Keratinocyte (primary cell): ENCODE data around the gene C20orf144. TPM values are rescaled to one million over a fixed set of nuclear protein-coding genes. Genes with fewer than 3 reads are reported as not detected.
A peak's percentile ranks its signal among the peaks of the same experiment; 100 is the strongest.

Experiments
- DNase-seq: peaks from one replicate; pipeline ENCODE4 v3.0.0-alpha.2; 2011; ENCODE audit warnings: low read depth, missing footprints, low spot score
- FAIRE-seq: peaks from 2 replicates; lab custom pipeline; 2011; peaks lifted over from hg19 to GRCh38; lab: Jason Lieb, UNC
- H2AFZ ChIP-seq: 2 replicates; pipeline ENCODE4 v1.6.0; 2012; ENCODE audit warnings: low read length, control low read depth, inconsistent platforms; ENCODE audit not compliant: control insufficient read depth
- H3K27ac ChIP-seq: 2 replicates; pipeline ENCODE4 v1.5.1; 2011; ENCODE audit warnings: low read length; ENCODE audit not compliant: control insufficient read depth, insufficient read depth
- H3K27me3 ChIP-seq: 3 replicates; pipeline ENCODE4 v1.6.0; 2011; ENCODE audit warnings: low read length; ENCODE audit not compliant: control insufficient read depth, insufficient read depth; ENCODE audit errors: extremely low read depth
- H3K36me3 ChIP-seq, 2 experiments: 2 replicates in 1 of 2; 3 replicates in 1 of 2; pipeline ENCODE4 v1.5.1; 2011; ENCODE audit warnings: low read length in 2 of 2, mild to moderate bottlenecking in 1 of 2; ENCODE audit not compliant: control insufficient read depth in 2 of 2, insufficient read depth in 2 of 2; ENCODE audit errors: extremely low read depth in 1 of 2
- H3K4me1 ChIP-seq: 3 replicates; pipeline ENCODE4 v1.5.1; 2011; ENCODE audit warnings: low read length; ENCODE audit not compliant: control insufficient read depth, insufficient read depth; ENCODE audit errors: extremely low read depth
- H3K4me2 ChIP-seq: 3 replicates; pipeline ENCODE4 v1.6.0; 2011; ENCODE audit warnings: low read depth, low read length; ENCODE audit not compliant: control insufficient read depth, insufficient read depth; ENCODE audit errors: extremely low read depth
- H3K4me3 ChIP-seq, 3 experiments: fragments of 200-600 bp in 1 of 3; sonication (generic) in 1 of 3; 2 replicates in 2 of 3; 3 replicates in 1 of 3; pipeline ENCODE4 v1.5.1; 2011 to 2016; ENCODE audit warnings: low read length in 3 of 3, mild to moderate bottlenecking in 3 of 3, control low read depth in 2 of 3, inconsistent platforms in 1 of 3, low read depth in 1 of 3, mixed read lengths in 1 of 3, mixed run types in 1 of 3, moderate library complexity in 1 of 3; ENCODE audit not compliant: control insufficient read depth in 2 of 3, insufficient read depth in 2 of 3; ENCODE audit errors: extremely low read depth in 1 of 3
- H3K79me2 ChIP-seq: 2 replicates; pipeline ENCODE4 v1.6.0; 2012; ENCODE audit warnings: low read length; ENCODE audit not compliant: control insufficient read depth, insufficient read depth
- H3K9ac ChIP-seq: 3 replicates; pipeline ENCODE4 v1.6.0; 2011; ENCODE audit warnings: low read length; ENCODE audit not compliant: control insufficient read depth, insufficient read depth; ENCODE audit errors: extremely low read depth
- H3K9me1 ChIP-seq: 3 replicates; pipeline ENCODE4 v1.6.0; 2011; ENCODE audit warnings: low read length; ENCODE audit not compliant: control insufficient read depth, insufficient read depth; ENCODE audit errors: extremely low read depth
- H3K9me3 ChIP-seq: 2 replicates; pipeline ENCODE4 v1.5.1; 2012; ENCODE audit warnings: low read depth, low read length; ENCODE audit not compliant: control insufficient read depth
- H4K20me1 ChIP-seq: 3 replicates; pipeline ENCODE4 v1.6.0; 2011; ENCODE audit warnings: low read length; ENCODE audit not compliant: control insufficient read depth, insufficient read depth; ENCODE audit errors: extremely low read depth
- CTCF ChIP-seq, 3 experiments: IDR thresholded peaks in 1 of 3; conservative IDR thresholded peaks in 1 of 3; optimal IDR thresholded peaks in 1 of 3; 2 replicates in 2 of 3; 3 replicates in 1 of 3; pipeline versions ENCODE3 to v1.5.1; 2011; ENCODE audit warnings: low read length in 3 of 3, mild to moderate bottlenecking in 3 of 3, moderate library complexity in 2 of 3, control low read depth in 1 of 3, inconsistent platforms in 1 of 3; ENCODE audit not compliant: insufficient read depth in 2 of 3; ENCODE audit errors: extremely low read depth in 1 of 3
- EZH2 ChIP-seq: IDR thresholded peaks from one replicate; pipeline ENCODE4 v1.6.1; 2012; ENCODE audit warnings: inconsistent platforms, mild to moderate bottlenecking, low read length, moderate library complexity
- dilution Hi-C: fragments of 300-500 bp; cut with MboI; formaldehyde crosslinking; loops from one replicate; pipeline ENCODE4 v1.7.0; 2020; ENCODE audit warnings: low sequenced_read_pairs; ENCODE audit not compliant: extremely low pct_ligation_motif_present
- polyA plus RNA-seq, 5 experiments: library from polyadenylated mRNA; depleted of rRNA in 3 of 5; stranded (reverse) in 3 of 5; stranded (forward) in 1 of 5; unstranded in 1 of 5; fragments of >200 nt; gene quantifications; 1 replicate in 1 of 5; 2 replicates in 3 of 5; 3 replicates in 1 of 5; pipeline versions ENCODE4 v1.2.1 to v1.2.3, GENCODE V29; 2011 to 2012; ENCODE audit warnings: missing spikeins in 2 of 5, low read depth in 1 of 5, low replicate concordance in 1 of 5

The C20orf144 gene
- polyA plus RNA-seq, 1 donor (not counting 4 experiments of a cell fraction or from before 2014, with no cell fraction given) = 0.03 TPM

DNA sequence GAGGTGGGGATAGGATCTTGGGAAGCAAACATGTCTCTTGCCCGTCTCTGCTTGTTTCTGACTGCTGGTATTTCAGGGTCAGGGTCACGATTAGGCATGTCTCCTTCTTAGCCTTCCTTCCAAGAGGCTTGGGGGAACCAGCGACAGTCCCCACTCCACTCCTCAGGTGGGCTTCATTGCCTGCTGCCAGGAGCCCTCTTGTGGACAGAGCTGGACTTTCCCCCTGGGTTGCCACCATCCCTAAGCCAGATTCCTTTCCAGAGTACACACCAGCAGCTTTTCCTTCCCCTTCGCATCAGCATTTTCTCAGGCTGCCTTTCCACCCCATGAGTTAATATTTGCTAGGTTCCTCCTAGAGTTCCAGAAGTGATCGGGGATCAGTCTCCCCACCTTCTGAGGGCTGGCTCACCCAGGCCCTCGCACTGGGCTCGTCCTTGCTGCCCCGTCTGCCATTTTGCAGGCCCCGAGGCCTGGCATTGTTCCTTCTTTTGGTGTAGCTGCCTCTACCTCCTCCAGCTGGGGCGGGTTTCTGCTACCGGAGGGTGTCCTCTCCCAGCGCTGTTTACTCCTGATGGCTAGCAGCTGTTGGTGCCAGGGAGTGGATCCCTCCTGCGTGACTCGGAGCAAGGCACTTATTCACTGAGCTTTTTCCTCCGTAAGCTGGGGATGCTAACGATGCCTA, 8.8 kb upstream of the C20orf144 start:
- H4K20me1 ChIP-seq = peaks cover under 1% of the 10 kb centered on the region
- H3K9me1 ChIP-seq = peaks cover 3% of the 10 kb centered on the region
- no peaks in the 10 kb centered on the region for H3K36me3 ChIP-seq
- H3K79me2 ChIP-seq = no peaks in the 10 kb centered on the region
- no peak overlapping the region for H3K9ac ChIP-seq
- H3K27ac ChIP-seq = no peak overlapping the region
- H3K9me3 ChIP-seq = no peaks in the 10 kb centered on the region
- H3K4me1 ChIP-seq = peaks cover 21% of the 10 kb centered on the region
- DNase-seq = no peak
- H3K4me2 ChIP-seq = no peak overlapping the region
- no peak overlapping the region for H3K4me3 ChIP-seq
- no peaks in the 10 kb centered on the region for H3K27me3 ChIP-seq
- no peak for FAIRE-seq
- H2AFZ ChIP-seq = no peak overlapping the region
- dilution Hi-C loops = no loop called here
- TF ChIP-seq EZH2 (no peak), CTCF (optimal IDR thresholded peaks at IDR 0.05 in 1 of 3, IDR thresholded peaks at IDR 0.05 in 1 of 3, conservative IDR thresholded peaks at IDR 0.05 in 1 of 3; ENCODE audit: extremely low read depth in 1 of 3, insufficient read depth in 2 of 3, low read length in 3 of 3) (peak; percentile 77 to 84 (median 81))

DNA sequence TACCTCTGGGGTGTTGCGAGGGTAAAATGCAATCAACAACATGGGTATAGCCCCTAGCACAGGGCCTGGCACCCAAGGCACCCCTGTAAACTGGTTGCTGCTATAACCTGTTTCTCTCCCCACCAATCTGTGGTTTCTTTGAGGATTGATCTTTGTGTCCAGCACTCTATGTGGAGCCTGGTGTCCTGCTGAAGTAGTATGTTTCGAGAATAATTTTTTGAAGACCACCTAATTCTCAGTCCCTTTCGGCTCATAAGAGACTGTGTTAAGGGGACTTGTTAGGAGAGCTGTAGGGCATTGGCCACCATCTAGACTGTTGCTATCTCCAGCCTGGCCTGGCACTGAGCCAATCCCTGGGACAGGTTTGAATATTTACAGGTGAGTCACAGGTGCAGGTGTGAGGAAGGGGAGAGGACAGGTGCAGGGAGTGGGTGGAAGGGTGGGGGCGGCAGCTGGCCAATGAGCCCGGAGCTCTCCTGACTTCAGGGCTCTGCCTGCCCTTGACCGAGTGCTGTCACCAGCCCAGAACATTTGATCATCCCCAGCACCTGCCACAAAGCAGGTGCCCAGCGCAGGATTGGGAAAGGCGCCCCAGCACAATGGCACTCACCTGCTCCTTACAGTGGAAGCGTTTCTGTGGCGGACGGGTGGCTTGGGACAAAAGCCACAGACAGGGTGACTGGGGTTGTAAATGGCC, 8.1 kb upstream of the C20orf144 start:
- Histone ChIP-seq H3K27ac (no peak overlapping the region), H3K4me2 (no peak overlapping the region), H3K27me3 (no peaks in the 10 kb centered on the region), H3K9me1 (no peaks in the 10 kb centered on the region), H3K4me3 (no peak overlapping the region), H3K4me1 (peaks cover 16% of the 10 kb centered on the region), H3K9ac (no peak overlapping the region), H3K36me3 (no peaks in the 10 kb centered on the region), H2AFZ (no peak overlapping the region), H3K9me3 (no peaks in the 10 kb centered on the region), H4K20me1 (no peaks in the 10 kb centered on the region), H3K79me2 (no peaks in the 10 kb centered on the region)
- no peak for FAIRE-seq
- dilution Hi-C loops = no loop called here
- no peak for DNase-seq
- TF ChIP-seq EZH2 (no peak), CTCF (optimal IDR thresholded peaks at IDR 0.05 in 1 of 3, IDR thresholded peaks at IDR 0.05 in 1 of 3, conservative IDR thresholded peaks at IDR 0.05 in 1 of 3; ENCODE audit: extremely low read depth in 1 of 3, insufficient read depth in 2 of 3, low read length in 3 of 3) (no peak)
